Mesendoderm (in vitro differentiated cells): Measurements from ENCODE around the gene WASF2.
A peak's percentile ranks its signal among the peaks of the same experiment; 100 is the strongest.
"Not testable (repeated sequence)": the region's sequence is repeated elsewhere in the genome, so short reads cannot be mapped to it uniquely, and the experiment has no call there.

Experiments used
- DNase-seq: peaks from one replicate; pipeline ENCODE4 v3.0.0; 2013
- H2AK5ac ChIP-seq: 2 replicates; pipeline ENCODE4 v1.6.1; 2013; ENCODE audit warnings: low read length, inconsistent platforms
- H2BK120ac ChIP-seq: 2 replicates; pipeline ENCODE4 v1.6.1; 2013; ENCODE audit warnings: low read depth, mild to moderate bottlenecking, low read length, moderate library complexity, mixed read lengths
- H2BK15ac ChIP-seq: replicated peaks from 2 replicates; pipeline ENCODE4 v1.6.1; 2013; ENCODE audit warnings: low read depth, mild to moderate bottlenecking, moderate library complexity
- H2BK5ac ChIP-seq: 2 replicates; pipeline ENCODE4 v1.6.1; 2013; ENCODE audit warnings: low read length, inconsistent platforms
- H3K18ac ChIP-seq: 2 replicates; pipeline ENCODE4 v1.6.1; 2013; ENCODE audit warnings: mild to moderate bottlenecking, low read length, mixed read lengths
- H3K23ac ChIP-seq: one replicate; pipeline ENCODE4 v1.6.1; 2013; ENCODE audit warnings: low read length
- H3K27ac ChIP-seq: 2 replicates; pipeline ENCODE4 v1.5.1; 2013; ENCODE audit warnings: low read depth, mild to moderate bottlenecking, inconsistent platforms, low read length, moderate library complexity
- H3K27me3 ChIP-seq: 2 replicates; pipeline ENCODE4 v1.6.1; 2013; ENCODE audit warnings: low read length, control low read depth, mild to moderate bottlenecking, inconsistent platforms; ENCODE audit not compliant: insufficient read depth, poor library complexity
- H3K36me3 ChIP-seq: 2 replicates; pipeline ENCODE4 v1.6.1; 2013; ENCODE audit warnings: low read length, inconsistent platforms; ENCODE audit not compliant: control insufficient read depth, insufficient read depth
- H3K4ac ChIP-seq: one replicate; pipeline ENCODE4 v1.6.1; 2013; ENCODE audit warnings: low read depth, mild to moderate bottlenecking, low read length, moderate library complexity
- H3K4me1 ChIP-seq: 2 replicates; pipeline ENCODE4 v1.6.1; 2013; ENCODE audit warnings: low read depth, low read length, inconsistent platforms; ENCODE audit not compliant: control insufficient read depth
- H3K4me2 ChIP-seq: 2 replicates; pipeline ENCODE4 v1.6.1; 2013; ENCODE audit warnings: low read length
- H3K4me3 ChIP-seq: 2 replicates; pipeline ENCODE4 v1.5.1; 2013; ENCODE audit warnings: mild to moderate bottlenecking, low read length
- H3K56ac ChIP-seq: one replicate; pipeline ENCODE4 v1.6.1; 2013; ENCODE audit warnings: low read length
- H3K79me1 ChIP-seq: 2 replicates; pipeline ENCODE4 v1.6.1; 2013; ENCODE audit warnings: low read length, inconsistent platforms
- H3K79me2 ChIP-seq: 2 replicates; pipeline ENCODE4 v1.6.1; 2013; ENCODE audit warnings: mild to moderate bottlenecking, low read length; ENCODE audit not compliant: control insufficient read depth, insufficient read depth
- H3K9ac ChIP-seq: 2 replicates; pipeline ENCODE4 v1.6.1; 2013; ENCODE audit warnings: low read length, inconsistent platforms
- H4K5ac ChIP-seq: one replicate; pipeline ENCODE4 v1.6.1; 2013; ENCODE audit warnings: low read length
- H4K8ac ChIP-seq: one replicate; pipeline ENCODE4 v1.6.1; 2013; ENCODE audit warnings: low read depth, mild to moderate bottlenecking, control low read depth, low read length, moderate library complexity
- WGBS: extraction: QIAGEN DNeasy Blood & Tissue Kit; methylation state at CpG from one replicate; pipeline ENCODE4 v1.1.7; 2013; ENCODE audit warnings: low lambda C conversion rate, missing lambda C conversion rate; ENCODE audit not compliant: insufficient coverage; ENCODE audit errors: extremely low coverage; 5-methylcytosine and 5-hydroxymethylcytosine counted together

Gene WASF2

DNA sequence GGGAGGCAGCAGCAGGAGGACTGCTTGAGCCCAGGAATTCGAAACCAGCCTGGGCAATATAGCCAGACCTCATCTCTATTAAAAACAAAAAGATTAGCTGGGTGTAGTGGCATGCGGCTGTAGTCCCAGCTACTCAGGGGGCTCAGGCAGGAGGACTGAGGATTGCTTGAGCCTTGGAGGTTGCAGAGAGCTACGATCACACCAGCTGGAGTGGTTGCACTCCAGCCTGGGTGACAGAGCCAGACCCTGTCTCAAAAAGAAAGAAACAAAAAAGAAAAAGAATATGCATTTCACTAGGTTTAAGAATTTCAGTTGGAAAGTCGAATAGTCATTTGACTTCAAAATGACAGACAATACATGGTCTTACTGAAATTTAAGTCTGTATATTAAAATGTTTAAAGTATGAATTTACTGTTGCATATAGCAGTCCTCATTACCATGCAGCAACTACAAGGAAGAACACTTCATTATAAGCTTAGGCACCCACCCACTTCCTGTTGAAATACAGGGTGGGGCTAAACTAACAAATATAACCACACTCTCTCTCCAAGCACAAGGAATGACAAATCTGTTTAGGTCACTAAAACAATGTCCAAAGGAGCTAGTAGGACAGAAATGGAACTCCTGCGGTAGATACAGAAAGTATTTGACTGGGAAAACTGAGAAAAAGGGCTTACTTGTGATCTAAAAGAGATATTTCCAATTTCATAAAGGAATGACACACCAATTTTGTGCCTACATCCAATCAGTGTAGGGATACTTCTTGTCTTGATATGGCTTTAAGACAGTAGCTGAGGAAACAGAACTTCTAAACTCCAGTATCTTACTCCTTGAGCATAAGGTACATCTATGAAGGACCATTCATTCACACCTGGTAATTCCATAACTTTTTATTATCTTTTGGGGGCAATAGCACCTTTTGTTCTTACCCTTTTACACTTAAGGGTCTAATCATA lies 53.5 kb downstream of the WASF2 start:
- H3K4ac ChIP-seq: peak overlapping the region; percentile 17
- H3K18ac ChIP-seq: no peak overlapping the region
- H2BK5ac ChIP-seq: no peak overlapping the region
- peak overlapping the region; percentile 17 for H3K56ac ChIP-seq
- no peak overlapping the region for H2AK5ac ChIP-seq
- H3K27ac ChIP-seq: peak overlapping the region; percentile 13
- H4K5ac ChIP-seq: no peak overlapping the region
- peaks cover 16% of the 10 kb centered on the region for H3K79me1 ChIP-seq
- H3K4me2 ChIP-seq: no peak overlapping the region
- no peak overlapping the region for H2BK120ac ChIP-seq
- H2BK15ac ChIP-seq: no peak overlapping the region
- H3K36me3 ChIP-seq: no peaks in the 10 kb centered on the region
- H3K4me3 ChIP-seq: no peak overlapping the region
- no peaks in the 10 kb centered on the region for H3K27me3 ChIP-seq
- H4K8ac ChIP-seq: no peak overlapping the region
- no CpG with 5 or more reads among the region's 5 CpGs for WGBS
- H3K79me2 ChIP-seq: peaks cover 20% of the 10 kb centered on the region
- H3K23ac ChIP-seq: no peak overlapping the region
- peaks cover 8% of the 10 kb centered on the region for H3K4me1 ChIP-seq
- DNase-seq: no peak
- H3K9ac ChIP-seq: no peak overlapping the region

DNA sequence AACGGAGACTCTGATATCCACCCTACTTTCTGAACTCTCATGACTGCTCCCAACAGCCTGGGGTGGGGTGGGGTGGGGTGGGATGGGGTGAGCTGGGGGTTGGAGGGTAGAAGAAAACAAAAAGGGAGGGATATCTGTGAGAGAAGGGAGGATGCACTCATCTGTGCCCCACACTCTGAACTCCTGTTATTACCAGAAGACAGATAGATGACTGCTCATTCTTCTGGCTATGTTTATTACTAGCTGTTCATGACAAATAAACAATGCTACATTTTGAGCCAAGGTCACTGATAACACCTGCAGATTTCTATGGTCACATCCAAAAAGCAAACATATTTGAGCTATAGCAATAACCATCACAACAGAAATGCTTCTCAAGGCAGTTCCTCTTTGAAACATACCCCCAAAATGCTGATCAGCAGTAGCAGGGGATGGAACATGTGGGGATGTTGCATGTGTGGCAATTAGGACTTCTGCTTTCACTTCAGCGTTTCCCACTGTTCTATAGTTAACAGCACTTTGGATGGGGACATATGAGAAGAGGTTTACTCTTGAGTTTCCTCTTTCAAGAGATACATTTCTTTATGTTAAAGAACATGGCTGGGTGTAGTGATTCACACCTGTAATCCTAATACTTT lies 54.3 kb downstream of the WASF2 start:
- Histone ChIP-seq H4K5ac (no peak overlapping the region), H3K4me2 (no peak overlapping the region), H3K27me3 (no peaks in the 10 kb centered on the region), H3K36me3 (no peaks in the 10 kb centered on the region), H3K56ac (no peak overlapping the region), H3K79me2 (peaks cover 21% of the 10 kb centered on the region), H2BK15ac (no peak overlapping the region), H3K18ac (no peak overlapping the region), H3K4me1 (peaks cover 16% of the 10 kb centered on the region), H2BK120ac (peak overlapping the region; percentile 45), H2BK5ac (no peak overlapping the region), H3K79me1 (peaks cover 16% of the 10 kb centered on the region), H4K8ac (no peak overlapping the region), H3K4me3 (no peak overlapping the region), H3K27ac (no peak overlapping the region), H3K4ac (peak overlapping the region; percentile 17), H3K23ac (no peak overlapping the region), H3K9ac (no peak overlapping the region), H2AK5ac (peak overlapping the region; percentile 72)
- no peak for DNase-seq
- WGBS: no CpG with 5 or more reads among the region's 2 CpGs

- H4K8ac ChIP-seq: no peak overlapping the region
- H3K36me3 ChIP-seq: no peaks in the 10 kb centered on the region
- no peak overlapping the region for H3K4me2 ChIP-seq
- no peaks in the 10 kb centered on the region for H3K27me3 ChIP-seq
- H3K4me3 ChIP-seq: no peak overlapping the region
- no peak for DNase-seq
- H3K4me1 ChIP-seq: peaks cover 23% of the 10 kb centered on the region
- no peak overlapping the region for H2BK5ac ChIP-seq
- no peak overlapping the region for H4K5ac ChIP-seq
- H3K4ac ChIP-seq: no peak overlapping the region
- H2BK120ac ChIP-seq: no peak overlapping the region
- no peak overlapping the region for H3K56ac ChIP-seq
- H3K18ac ChIP-seq: no peak overlapping the region
- H3K27ac ChIP-seq: no peak overlapping the region
- H3K79me2 ChIP-seq: peaks cover 20% of the 10 kb centered on the region
- H2AK5ac ChIP-seq: no peak overlapping the region
- no peak overlapping the region for H3K23ac ChIP-seq
- no peak overlapping the region for H3K9ac ChIP-seq
- WGBS: no CpG with 5 or more reads among the region's 3 CpGs
- no peak overlapping the region for H2BK15ac ChIP-seq
- H3K79me1 ChIP-seq: peaks cover 16% of the 10 kb centered on the region
These were observed 56.3 kb downstream of the WASF2 start for GRCh38 chr1:27433706-27434105.

DNA sequence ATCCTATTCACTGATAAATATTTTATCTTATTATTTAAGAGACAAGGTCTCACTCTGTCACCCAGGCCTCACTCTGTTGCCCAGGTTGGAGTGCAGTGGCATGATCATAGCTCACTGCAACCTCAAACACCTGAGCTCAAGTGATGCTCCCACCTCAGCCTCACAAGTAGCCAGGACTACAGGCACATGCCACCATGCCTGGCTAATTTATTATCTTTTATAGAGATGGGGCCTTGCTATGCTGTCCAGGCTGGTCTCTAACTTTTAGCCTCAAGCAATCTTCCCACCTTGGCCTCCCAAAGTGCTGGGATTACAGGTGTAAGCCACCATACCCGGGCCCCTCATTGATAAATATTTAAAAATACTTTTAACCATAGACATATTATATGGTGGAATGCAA lies 57.2 kb downstream of the WASF2 start:
- H3K4me3 ChIP-seq, H2AK5ac ChIP-seq, H3K9ac ChIP-seq, H3K36me3 ChIP-seq, H3K4ac ChIP-seq, H3K27me3 ChIP-seq, H3K23ac ChIP-seq, H2BK5ac ChIP-seq, H3K56ac ChIP-seq, H2BK15ac ChIP-seq, H3K79me1 ChIP-seq, DNase-seq, H3K4me2 ChIP-seq, H3K27ac ChIP-seq, H2BK120ac ChIP-seq, H3K18ac ChIP-seq, H4K5ac ChIP-seq, H4K8ac ChIP-seq: not testable (repeated sequence)
- H3K4me1 ChIP-seq: peaks cover 30% of the 10 kb centered on the region
- peaks cover 14% of the 10 kb centered on the region for H3K79me2 ChIP-seq
- no CpG with 5 or more reads among the region's 1 CpG for WGBS

DNA sequence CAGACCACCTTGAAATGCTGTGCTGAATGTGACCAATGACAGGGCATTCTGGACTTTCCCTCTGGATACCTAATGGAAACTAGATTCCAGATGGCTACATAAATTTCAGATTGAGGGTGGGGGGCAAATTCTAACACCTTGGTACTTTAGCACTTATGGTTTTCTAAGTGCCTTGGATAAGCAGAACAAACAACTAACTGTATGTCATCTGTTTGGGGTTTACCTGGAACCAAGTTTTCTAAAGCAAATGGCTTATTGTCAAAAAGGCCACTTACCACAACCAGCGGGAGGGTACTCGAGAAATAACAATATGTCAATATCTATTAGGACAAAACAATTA lies 58.4 kb downstream of the WASF2 start:
- Histone ChIP-seq H3K36me3 (peaks cover 2% of the 10 kb centered on the region), H2BK120ac (no peak overlapping the region), H2BK15ac (no peak overlapping the region), H3K18ac (peak overlapping the region; percentile 95), H3K56ac (peak overlapping the region; percentile 62), H3K4me3 (no peak overlapping the region), H3K23ac (no peak overlapping the region), H3K79me2 (peaks cover 14% of the 10 kb centered on the region), H4K5ac (no peak overlapping the region), H3K4me2 (no peak overlapping the region), H2AK5ac (peak overlapping the region; percentile 29), H3K27ac (peak overlapping the region; percentile 68), H4K8ac (no peak overlapping the region), H2BK5ac (peak overlapping the region; percentile 4), H3K9ac (peak overlapping the region; percentile 28), H3K27me3 (no peaks in the 10 kb centered on the region), H3K4me1 (peaks cover 27% of the 10 kb centered on the region), H3K4ac (peak overlapping the region; percentile 43), H3K79me1 (peaks cover 13% of the 10 kb centered on the region)
- DNase-seq: no peak
- no CpG with 5 or more reads among the region's 2 CpGs for WGBS
